NCI-H2196 treated with DMSO at 0.1 percent for 48 hours (cell line): ENCODE measurements around the gene PRKCQ.
"Not testable (repeated sequence)": the region's sequence is repeated elsewhere in the genome, so short reads cannot be mapped to it uniquely, and the experiment has no call there.

ENCODE experiments used
- DNase-seq: peaks from one replicate; lab custom pipeline; 2025; ENCODE audit not compliant: unreplicated experiment; lab: John Stamatoyannopoulos, UW

PRKCQ gene

DNA sequence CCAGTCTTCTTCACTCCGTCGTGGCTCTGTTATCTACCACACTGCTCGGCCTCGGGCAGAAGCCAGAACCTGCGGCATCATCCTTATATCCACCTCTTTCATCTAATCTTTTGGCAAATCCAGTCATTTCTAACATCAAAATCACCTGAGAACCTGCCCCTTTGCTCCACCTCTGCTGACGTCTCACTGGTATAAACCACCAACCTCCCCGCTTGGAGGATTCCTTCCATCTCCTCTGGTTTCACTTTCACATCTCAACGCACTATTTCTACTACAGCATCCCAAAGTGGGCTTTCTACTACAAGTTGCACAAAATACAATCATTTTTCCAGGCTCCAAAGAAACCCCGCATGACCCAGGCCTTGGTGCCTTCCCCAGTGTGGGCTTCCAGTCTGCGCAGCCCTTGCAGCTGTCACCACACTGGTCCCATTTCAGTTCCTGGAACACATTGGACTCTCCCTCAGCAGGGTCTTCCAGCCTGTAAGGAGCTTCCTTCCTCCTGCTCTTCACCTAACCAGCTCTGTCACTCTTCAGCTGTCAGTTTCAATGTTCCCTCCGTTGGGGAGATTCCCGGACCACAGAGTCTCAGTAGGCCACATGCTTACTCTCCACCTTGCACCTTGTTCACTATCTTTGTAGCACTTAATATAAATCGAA, 85.0 kb downstream of the PRKCQ start:
- DNase-seq: no peak

- DNase-seq: no peak
Observed at GRCh38 chr10:6494442-6494819, 85.6 kb downstream of the PRKCQ start.

GRCh38 chr10:6493521-6494441, 86.3 kb downstream of the PRKCQ start:
- DNase-seq: no peak

GRCh38 chr10:6492896-6493295, 87.2 kb downstream of the PRKCQ start:
- no peak for DNase-seq

DNA sequence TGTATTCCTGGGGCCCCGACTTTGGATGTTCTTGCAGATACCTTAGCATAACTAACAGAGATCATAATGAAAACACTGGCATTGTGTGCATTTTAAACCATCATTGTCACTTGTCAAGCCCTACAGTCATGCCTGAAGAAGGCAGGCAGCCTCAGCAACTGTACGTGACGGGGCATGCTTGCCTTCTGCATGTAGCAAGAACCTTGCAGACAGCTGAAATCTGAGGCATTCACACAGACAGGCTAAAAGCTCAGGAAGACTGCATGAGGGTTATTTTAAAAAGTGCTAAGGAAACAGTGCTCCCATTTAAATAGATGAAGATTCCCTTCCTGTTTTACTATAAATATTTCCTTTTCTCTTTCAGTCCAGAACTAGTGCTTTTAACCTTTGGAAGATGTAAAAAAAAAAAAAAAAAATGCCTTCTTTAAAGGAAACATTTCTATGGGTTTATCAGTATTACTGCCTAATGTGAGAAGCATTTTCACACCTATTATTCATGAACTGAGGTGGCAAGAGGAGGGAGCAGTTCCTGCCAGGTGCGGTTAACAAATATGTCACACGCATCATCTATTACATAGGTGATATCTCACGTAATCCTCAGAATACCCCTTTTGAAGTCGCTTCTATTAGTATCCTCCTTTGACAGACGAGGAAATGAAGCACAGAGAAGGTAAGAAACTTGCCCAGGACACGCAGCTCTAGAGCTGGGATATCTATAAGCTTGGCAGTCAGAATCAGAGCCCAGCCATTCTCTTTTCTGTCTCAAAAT, 88.1 kb downstream of the PRKCQ start:
- DNase-seq: no peak

DNA sequence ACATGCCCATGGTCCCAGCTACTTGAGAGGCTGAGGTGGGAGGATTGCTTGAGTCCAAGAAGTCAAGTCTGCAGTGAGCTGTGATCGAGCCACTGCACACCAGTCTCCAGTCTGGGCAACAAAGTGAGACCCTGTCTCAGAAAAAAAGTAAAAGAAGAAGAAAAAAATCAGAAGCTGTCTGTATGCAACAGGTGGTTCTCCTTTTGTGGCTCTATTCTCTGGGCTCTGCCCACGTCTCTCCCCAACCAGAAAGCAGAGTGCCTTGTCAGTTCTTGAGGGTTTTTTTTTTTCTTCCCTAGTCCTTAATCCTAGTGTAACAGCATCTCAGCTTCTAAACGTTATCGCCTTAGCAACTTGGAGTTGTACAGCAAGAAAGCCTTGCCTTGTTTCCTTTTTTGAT, 89.5 kb downstream of the PRKCQ start:
- DNase-seq: no peak

GRCh38 chr10:6487920-6488319, 92.2 kb downstream of the PRKCQ start:
- DNase-seq: no peak

- no peak for DNase-seq
Observed at GRCh38 chr10:6486309-6486708, 93.8 kb downstream of the PRKCQ start.

DNA sequence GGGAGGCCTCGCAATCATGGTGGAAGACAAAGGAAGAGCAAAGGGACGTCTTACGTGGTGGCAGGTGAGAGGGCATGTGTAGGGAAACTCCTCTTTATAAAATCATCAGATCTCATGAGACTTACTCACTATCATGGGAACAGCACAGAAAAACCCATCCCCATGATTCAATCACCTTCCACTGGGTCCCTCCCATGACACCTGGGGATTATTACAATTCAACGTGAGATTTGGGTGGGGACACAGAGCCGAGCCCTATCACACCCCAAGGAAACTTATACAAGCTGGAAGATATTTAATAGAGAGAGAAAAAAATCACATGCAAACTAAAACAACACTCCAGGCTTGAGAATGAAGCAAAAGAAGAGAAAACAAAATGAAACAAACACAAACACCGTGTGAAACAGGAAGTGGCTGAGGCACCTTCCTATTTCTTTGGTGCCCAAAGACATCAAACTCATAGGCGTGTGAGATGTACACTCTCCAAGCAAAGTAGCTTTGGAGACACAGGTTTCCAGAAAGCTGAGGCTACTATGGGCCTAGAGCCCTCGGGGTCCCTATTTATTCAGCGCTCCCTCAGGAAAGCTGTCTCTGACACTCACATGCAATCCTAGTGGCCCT, 97.2 kb downstream of the PRKCQ start:
- DNase-seq: no peak

GRCh38 chr10:6478722-6479121, 101.4 kb downstream of the PRKCQ start:
- no peak for DNase-seq

GRCh38 chr10:6476989-6477388, 103.1 kb downstream of the PRKCQ start:
- DNase-seq: no peak

- no peak for DNase-seq
Observed at GRCh38 chr10:6474871-6475270, 105.2 kb downstream of the PRKCQ start.

DNA sequence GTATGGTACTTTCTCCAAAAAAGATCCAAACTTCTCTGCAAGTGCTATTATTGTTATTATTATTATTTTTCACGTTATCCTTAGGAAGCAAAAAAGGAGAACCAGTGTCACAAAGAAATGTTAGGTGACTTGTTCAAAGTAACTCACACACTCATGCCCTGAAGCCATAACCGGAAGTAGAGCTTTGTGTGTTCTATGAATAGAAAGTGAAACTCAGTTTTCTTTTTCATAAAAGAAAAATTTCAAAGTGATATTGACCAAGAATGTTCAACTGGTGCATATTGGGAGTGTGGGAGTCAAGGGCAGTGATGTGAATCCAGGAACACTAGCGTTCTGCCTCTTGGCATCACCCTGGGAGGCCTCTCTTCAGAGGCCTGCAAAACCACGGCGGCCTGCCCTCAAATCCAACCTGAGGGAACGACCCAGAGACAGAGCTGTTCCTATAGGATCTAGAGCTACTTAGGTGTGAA, 106.1 kb downstream of the PRKCQ start:
- DNase-seq: no peak

GRCh38 chr10:6473430-6473829, 106.6 kb downstream of the PRKCQ start:
- no peak for DNase-seq

DNA sequence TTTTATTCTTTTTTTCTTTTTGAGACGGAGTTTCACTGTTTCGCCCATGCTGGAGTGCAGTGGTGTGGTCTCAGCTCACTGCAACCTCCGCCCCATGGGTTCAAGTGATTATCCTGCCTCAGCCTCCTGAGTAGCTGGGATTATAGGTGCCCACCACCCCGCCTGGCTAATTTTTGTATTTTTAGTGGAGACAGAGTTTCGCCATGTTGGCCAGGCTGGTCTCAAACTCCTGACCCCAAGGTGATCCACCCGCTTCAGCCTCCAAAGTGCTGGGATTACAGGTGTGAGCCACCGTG, 107.4 kb downstream of the PRKCQ start:
- not testable (repeated sequence) for DNase-seq

- no peak for DNase-seq
Observed at GRCh38 chr10:6470894-6471618, 109.0 kb downstream of the PRKCQ start.

DNA sequence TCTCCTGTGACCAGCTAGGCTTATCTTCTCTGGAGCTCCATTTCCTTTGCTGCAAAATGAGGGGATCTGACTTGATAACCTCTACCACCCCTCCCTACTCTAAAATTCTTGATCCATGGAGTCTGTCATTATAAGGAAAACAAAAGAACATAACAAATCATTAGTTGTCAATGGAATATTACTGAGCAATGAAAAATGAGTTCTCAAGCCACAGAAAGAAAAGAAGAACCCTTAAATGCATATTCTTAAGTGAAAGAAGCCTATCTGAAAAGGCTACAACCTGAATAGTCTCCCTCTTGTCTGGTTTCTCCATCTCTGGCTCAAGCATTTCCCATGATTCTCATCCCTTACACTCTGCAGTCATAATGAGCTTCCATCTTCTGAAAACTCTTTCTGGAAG, 110.4 kb downstream of the PRKCQ start:
- DNase-seq: no peak

- DNase-seq: no peak
Observed at GRCh38 chr10:6465854-6466601, 114.0 kb downstream of the PRKCQ start.

DNA sequence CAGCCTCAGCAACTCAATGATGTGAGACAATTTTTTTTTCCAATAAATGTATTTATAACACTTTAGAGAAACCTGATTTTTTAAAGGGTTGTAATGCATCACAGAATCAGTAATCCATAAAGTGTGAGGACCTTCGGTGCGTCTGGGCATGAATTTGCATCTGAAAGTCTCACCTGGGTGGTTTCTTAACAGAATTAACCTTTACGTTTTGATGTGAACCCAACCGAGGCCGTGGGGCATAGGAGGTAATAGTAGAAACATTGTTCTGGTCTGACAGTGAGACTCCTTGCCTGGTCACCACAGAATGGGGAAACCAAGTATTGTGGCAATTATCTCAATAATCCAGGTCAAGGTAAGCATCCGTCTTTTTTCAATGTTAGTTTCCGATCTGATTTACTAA, 114.6 kb downstream of the PRKCQ start:
- no peak for DNase-seq

DNA sequence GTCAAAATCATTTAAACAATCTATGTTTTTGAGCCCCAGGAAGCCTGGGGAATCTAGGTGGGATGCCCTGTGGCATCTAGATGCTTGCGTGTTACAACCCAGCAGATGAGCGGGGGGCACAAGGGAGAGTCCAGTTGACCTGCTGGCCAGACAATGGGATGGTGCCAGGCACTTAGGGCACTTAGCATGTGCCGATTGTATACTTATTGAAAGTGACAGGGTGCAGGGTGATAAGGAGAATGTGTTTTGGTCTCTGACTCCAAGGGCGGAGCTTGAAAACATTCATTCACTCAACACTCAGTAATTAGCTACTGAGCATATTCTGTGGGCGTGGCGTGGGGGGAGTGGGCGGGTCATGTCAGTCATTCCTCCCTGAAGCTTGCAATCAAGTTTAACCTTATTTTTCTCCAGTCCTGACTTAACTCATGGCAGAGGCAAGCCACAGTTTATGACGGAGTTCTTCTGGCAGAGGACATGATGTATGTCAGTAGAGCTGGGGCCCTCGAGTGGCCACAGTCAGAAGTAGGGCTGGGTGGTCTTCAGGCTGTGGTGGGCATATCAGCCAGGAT, 115.1 kb downstream of the PRKCQ start:
- DNase-seq: no peak
